PC-3 (cell line): ENCODE data around the gene GTF2H4. TPM values are rescaled to one million over a fixed set of nuclear protein-coding genes. Genes with fewer than 3 reads are reported as not detected.

Experiments used
- microRNA-seq: library from miRNA; unstranded; fragments of <30 nt; microRNA quantifications from one replicate; pipeline ENCODE4 v1.1.0, GENCODE V29; 2020; ENCODE audit not compliant: unreplicated experiment
- total RNA-seq: library from RNA; depleted of rRNA; stranded (reverse); fragments of >200 nt; gene quantifications from 2 replicates; pipeline ENCODE4 v1.2.3, GENCODE V29; 2014; rRNA removed

Gene GTF2H4
- total RNA-seq, 1 experiment from 2014 or later = 28.7 TPM

Small RNA genes within 50 kb of the gene (microRNA-seq; reads per million reads assigned to microRNA genes)
- gene MIR4640 = 5.8 reads per million, percentile 26 among the genes with 10 or more reads in this experiment

Other genes starting within 250 kb of the GTF2H4 start
- 50.0 and 75.6 TPM in 2 replicates for gene DHX16, start 235.2 kb upstream of the GTF2H4 start, total RNA-seq
- gene PPP1R18, start 221.6 kb upstream of the GTF2H4 start, total RNA-seq = 49.9 and 76.0 TPM in 2 replicates
- 8.5 and 14.8 TPM in 2 replicates for gene NRM, start 217.2 kb upstream of the GTF2H4 start, total RNA-seq
- gene MDC1, start 190.9 kb upstream of the GTF2H4 start, total RNA-seq = 19.6 and 24.9 TPM in 2 replicates
- 1,245 and 1,398 TPM in 2 replicates for gene TUBB, start 187.9 kb upstream of the GTF2H4 start, total RNA-seq
- 305 and 401 TPM in 2 replicates for gene FLOT1, start 165.5 kb upstream of the GTF2H4 start, total RNA-seq
- gene IER3, start 163.7 kb upstream of the GTF2H4 start, total RNA-seq = 1,173 and 1,198 TPM in 2 replicates
- 108 and 144 TPM in 2 replicates for gene DDR1, start 23.7 kb upstream of the GTF2H4 start, total RNA-seq
- gene VARS2, start 6.0 kb downstream of the GTF2H4 start, total RNA-seq = 66.5 and 87.8 TPM in 2 replicates
- not detected in 2 replicates for gene SFTA2, start 24.0 kb downstream of the GTF2H4 start, total RNA-seq
- gene MUCL3, start 32.8 kb downstream of the GTF2H4 start, total RNA-seq = 0.04 TPM in 1 of 2 replicates, not detected in the other
- gene MUC21, start 75.5 kb downstream of the GTF2H4 start, total RNA-seq = not detected in 2 replicates
- gene MUC22, start 102.3 kb downstream of the GTF2H4 start, total RNA-seq = 0.06 TPM in 1 of 2 replicates, not detected in the other
- not detected in 2 replicates for gene C6orf15, start 204.4 kb downstream of the GTF2H4 start, total RNA-seq
- 2.0 and 5.5 TPM in 2 replicates for gene PSORS1C1, start 206.6 kb downstream of the GTF2H4 start, total RNA-seq
- gene CDSN, start 212.2 kb downstream of the GTF2H4 start, total RNA-seq = 0.55 and 0.81 TPM in 2 replicates
- gene PSORS1C2, start 230.9 kb downstream of the GTF2H4 start, total RNA-seq = not detected in 2 replicates
- 31.3 and 40.0 TPM in 2 replicates for gene CCHCR1, start 249.6 kb downstream of the GTF2H4 start, total RNA-seq